ENCODE results near the gene C2CD4C. TPM values are rescaled to one million over a fixed set of nuclear protein-coding genes. Genes with fewer than 3 reads are reported as not detected.
A peak's percentile ranks its signal among the peaks of the same experiment; 100 is the strongest.
"Not testable (repeated sequence)": the region's sequence is repeated elsewhere in the genome, so short reads cannot be mapped to it uniquely, and the experiment has no call there.

The C2CD4C gene
- total RNA-seq, 4 donors from 2014 or later: 0.19 to 9.6 (median 1.8) TPM

DNA sequence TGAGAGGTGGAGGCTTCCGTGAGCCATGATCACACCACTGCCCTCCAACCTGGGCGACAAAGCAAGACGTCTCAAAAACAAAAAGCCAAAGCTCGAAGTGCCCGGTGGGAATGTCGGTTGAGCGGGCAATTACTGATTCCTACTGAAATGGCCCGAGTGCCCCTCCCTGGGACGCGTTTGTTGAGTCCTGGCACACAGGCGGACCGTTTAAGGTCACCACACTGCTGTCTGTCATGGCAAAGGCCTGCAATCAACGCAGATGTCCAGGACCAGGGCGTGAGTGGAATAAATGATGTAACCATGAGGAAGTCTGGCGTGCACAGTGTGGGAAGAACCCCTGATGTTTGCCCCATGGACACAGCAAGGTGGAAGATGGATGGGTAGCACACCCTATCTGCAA lies 19.2 kb upstream of the C2CD4C start:
- ATAC-seq (ENCODE audit: low FRiP score) (no peak), DNase-seq (ENCODE audit: low spot score) (no peak)
- TF ChIP-seq, protein P1, sequence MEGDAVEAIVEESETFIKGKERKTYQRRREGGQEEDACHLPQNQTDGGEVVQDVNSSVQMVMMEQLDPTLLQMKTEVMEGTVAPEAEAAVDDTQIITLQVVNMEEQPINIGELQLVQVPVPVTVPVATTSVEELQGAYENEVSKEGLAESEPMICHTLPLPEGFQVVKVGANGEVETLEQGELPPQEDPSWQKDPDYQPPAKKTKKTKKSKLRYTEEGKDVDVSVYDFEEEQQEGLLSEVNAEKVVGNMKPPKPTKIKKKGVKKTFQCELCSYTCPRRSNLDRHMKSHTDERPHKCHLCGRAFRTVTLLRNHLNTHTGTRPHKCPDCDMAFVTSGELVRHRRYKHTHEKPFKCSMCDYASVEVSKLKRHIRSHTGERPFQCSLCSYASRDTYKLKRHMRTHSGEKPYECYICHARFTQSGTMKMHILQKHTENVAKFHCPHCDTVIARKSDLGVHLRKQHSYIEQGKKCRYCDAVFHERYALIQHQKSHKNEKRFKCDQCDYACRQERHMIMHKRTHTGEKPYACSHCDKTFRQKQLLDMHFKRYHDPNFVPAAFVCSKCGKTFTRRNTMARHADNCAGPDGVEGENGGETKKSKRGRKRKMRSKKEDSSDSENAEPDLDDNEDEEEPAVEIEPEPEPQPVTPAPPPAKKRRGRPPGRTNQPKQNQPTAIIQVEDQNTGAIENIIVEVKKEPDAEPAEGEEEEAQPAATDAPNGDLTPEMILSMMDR (IDR thresholded peaks at IDR 0.05): no peak

DNA sequence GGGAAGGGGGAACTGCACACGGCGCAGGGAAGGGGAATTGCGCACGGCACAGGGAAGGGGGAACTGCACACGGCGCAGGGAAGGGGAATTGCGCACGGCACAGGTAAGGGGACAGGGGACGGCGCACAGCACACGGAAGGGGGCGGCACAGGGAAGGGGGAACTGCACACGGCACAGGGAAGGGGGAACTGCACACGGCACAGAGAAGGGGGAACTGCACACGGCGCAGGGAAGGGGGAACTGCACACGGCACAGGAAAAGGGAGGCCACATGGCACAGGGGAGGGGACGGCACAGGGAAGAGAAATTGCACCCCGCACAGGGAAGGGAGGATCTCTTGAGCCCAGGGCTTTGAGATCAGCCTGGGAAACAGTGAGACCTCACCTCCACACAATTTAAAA lies 18.7 kb upstream of the C2CD4C start:
- not testable (repeated sequence) for ATAC-seq (ENCODE audit: low FRiP score); DNase-seq (ENCODE audit: low spot score)

DNA sequence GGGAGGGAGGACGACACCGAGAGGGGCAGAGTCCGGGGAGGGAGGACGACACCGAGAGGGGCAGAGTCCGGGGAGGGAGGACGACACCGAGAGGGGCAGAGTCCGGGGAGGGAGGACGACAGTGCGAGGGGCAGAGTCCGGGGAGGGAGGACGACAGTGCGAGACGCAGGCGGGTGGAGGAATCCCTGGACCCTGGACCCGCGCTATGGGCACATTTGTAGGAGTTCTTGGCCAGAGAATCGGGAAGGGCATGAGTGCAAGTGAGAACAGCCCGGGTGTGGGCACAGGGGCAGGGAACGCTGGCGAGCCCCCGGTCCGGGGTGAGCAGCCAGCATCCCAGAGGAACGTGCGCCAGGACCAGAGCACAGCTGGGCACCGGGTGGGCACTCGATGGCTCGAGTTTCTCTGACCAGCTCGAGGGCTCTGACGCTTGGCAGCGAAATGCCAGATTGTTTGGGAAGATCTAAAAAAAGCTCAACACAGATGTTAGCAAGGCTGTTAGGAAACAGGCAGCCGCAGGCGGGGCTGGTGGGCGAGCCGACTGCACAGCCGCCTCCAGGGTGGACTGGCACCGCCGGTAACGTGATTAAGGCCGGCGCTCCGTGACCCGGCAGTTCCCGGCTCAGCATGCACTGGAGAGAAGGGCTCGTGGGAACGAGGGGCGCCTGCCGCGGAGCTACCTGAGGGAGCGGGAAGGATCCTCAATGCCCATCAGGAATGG lies 17.9 kb upstream of the C2CD4C start:
- DNase-seq (ENCODE audit: low spot score) (no peak), ATAC-seq (ENCODE audit: low FRiP score) (no peak)
- TF ChIP-seq, protein P1 (IDR thresholded peaks at IDR 0.05): no peak

- TF ChIP-seq, protein P1 (IDR thresholded peaks at IDR 0.05): no peak
- no peak for ATAC-seq (ENCODE audit: low FRiP score)
These were observed 16.1 kb upstream of the C2CD4C start for GRCh38 chr19:425056-425455.

DNA sequence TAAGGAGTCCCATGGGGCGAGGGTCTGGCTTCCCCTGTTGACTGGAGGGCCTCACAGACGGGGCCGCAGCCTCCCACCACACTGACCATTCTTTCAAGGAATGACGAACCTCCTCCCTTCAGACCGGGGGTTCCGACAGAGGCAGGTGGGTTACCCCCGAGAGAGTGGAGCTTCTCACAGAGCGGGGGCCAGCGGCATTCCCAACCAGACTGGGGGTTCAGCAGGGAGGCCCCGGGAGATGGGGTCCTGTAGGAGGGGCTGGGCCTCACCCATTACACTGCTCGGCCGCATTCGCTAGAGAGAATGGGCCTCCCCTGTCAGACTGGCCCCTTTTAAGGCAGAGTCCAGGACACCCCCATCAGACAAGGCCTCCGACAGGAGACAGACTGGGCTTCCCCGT lies 15.6 kb upstream of the C2CD4C start:
- no peak for DNase-seq (ENCODE audit: low spot score)
- TF ChIP-seq, protein P1 (IDR thresholded peaks at IDR 0.05): no peak
- peak; percentile 4 for ATAC-seq (ENCODE audit: low FRiP score)

More at GRCh38 chr19:425056-425455, 16.1 kb upstream of the C2CD4C start:
- no peak for DNase-seq (ENCODE audit: low spot score)

GRCh38 chr19:423691-424466 lies 14.9 kb upstream of the C2CD4C start:
- TF ChIP-seq, protein P1 (IDR thresholded peaks at IDR 0.05): no peak
- DNase-seq (ENCODE audit: low spot score) (no peak), ATAC-seq (ENCODE audit: low FRiP score) (peak; percentile 6)

DNA sequence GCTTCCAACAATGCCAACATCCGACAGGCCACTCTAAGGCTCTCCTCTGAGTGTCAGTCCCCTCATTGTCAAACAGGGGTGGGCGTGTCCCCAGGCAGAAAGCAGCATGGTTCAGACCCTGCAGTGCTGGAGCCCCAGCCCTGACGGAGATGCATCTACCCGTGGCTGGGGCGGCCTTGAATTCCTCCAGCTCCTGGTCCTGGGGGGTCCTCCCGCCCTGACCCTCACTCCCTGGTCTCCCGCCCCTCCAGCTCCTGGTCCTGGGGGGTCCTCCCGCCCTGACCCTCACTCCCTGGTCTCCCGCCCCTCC lies 13.9 kb upstream of the C2CD4C start:
- not testable (repeated sequence) for DNase-seq (ENCODE audit: low spot score); ATAC-seq (ENCODE audit: low FRiP score)
